ENCODE results near the gene SEPTIN1. TPM values are rescaled to one million over a fixed set of nuclear protein-coding genes. Genes with fewer than 3 reads are reported as not detected.
"Not testable (repeated sequence)": the region's sequence is repeated elsewhere in the genome, so short reads cannot be mapped to it uniquely, and the experiment has no call there.

The SEPTIN1 gene
- total RNA-seq, 1 experiment from 2014 or later = not detected

DNA sequence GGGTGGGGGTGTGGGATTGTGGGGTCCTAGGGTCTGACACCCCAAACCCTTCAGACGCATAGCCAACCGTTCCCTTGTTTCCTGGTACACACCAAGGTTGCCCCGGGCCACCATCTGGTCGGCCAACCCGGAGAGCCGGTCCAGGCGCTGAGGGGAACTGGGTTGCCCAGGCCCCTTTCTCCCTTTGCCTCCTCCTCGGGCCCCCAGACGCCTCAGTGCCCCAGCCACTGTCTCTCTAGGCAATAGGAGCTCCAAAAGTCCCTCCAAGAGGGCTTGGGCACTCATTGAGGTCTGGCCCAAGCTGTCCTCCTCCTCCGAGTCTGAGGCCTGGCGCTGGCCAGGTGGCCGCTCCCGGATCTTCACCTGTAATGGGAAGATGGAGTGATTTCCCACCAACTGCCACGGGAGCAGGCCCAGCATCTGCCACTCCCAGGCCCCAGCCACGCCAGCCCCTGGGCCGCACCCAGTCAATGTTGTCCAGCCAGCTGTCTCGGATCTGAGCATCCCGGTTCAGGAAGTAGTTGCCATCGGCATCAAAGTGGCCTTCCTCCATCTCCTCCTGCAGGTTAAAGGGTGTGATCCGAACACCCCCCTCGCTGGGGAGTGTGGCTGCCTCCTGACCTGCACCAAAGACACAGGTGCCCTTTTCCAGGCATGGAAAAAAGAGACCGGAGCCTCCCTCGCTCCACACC, 28.8 kb downstream of the SEPTIN1 start:
- Histone ChIP-seq H3K27me3 (replicated peaks) (no peaks in the 10 kb centered on the region), H3K4me3 (peak overlapping the region; percentile 88), H3K27ac (no peak overlapping the region), H3K9me3 (replicated peaks) (no peaks in the 10 kb centered on the region), H3K36me3 (peaks cover 74% of the 10 kb centered on the region), H3K4me1 (replicated peaks) (peaks cover 36% of the 10 kb centered on the region)
- DNase-seq (ENCODE audit: low read depth in 1 of 2, low spot score in 2 of 2) = no peak

DNA sequence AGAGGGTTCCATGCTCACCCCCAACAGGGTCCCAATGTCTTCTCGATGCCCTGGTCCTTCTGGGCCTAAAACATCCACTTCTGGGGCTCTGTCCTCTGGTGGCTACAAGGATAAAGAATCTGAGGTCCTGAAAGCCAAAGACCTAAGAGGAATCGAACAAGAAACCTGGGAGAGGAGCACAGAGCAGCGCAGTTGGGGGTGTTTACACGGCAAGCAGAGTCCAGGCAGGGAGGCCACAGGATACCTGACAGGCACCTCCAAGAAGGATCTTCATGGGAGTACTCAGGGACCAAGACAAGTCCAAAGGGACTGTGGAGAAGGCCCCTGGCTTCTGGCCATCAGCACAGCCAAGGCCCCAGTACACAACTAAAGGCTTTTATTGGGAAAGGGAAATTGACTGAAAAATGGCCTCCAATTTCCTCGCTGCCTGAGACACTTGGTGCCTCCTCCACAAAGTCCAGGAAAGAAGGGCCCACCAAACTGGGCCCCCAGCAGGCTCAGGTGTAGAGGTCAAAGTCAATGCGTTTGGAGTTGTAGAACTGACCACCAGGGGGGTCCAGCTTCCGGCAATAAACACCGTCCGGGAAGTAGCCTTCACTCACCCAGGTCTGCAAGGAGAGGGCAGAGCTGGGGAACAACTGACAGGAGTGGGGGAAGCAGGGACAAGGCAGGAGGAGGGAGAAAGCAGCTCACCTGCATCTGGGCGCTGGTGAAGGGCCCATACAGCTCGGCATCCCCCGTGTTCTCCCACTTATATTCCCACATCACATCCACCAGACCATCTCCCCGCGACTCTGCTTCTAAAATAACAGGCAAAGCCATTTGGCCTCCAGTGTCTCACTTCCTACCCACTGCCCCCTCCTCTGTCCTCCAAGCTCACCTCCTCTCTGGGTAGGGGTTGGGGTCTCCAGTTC, 29.6 kb downstream of the SEPTIN1 start:
- Histone ChIP-seq H3K27ac (no peak overlapping the region), H3K36me3 (peaks cover 66% of the 10 kb centered on the region), H3K27me3 (replicated peaks) (no peaks in the 10 kb centered on the region), H3K9me3 (replicated peaks) (no peaks in the 10 kb centered on the region), H3K4me1 (replicated peaks) (peaks cover 36% of the 10 kb centered on the region), H3K4me3 (no peak overlapping the region)
- no peak for DNase-seq (ENCODE audit: low read depth in 1 of 2, low spot score in 2 of 2)

DNA sequence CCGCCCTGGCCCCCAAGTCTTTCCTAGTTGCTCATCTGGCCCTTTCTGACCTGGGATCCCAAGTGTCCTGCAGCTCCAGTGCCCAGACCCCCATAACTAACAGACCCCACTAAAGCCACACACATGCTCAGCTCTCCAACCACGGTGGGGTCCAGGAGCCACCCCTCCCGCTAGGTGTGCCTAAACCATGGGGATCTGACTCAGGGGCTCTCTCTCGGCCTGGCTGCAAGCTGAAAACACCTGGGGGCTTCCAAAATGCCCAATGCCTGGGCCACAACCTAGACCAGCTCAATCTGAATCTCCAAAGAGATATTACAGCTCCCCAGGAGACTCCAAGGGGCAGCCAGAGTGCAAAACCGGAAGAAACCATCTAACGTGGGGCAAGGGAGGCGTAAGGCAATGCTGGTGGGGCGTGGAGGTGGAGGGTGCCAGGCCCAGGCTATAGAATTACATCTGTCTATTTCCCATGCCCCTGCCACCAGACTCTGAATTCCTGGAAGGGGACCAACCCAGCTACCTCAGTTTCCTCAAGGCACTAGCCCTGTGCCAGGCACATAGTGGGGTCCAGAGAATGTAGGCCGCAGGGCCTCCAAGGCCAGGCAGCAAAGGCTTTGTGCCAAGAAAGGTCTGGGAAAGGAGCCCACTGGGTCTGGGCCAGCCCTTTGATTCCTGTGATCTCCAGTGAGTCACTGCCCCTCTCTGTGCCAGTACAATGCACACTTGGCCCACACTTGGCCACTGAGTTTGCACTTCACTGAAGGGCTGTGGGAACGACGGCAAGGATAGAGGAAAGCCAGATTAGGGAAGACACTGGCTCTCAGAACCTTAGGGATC, 30.6 kb downstream of the SEPTIN1 start:
- Histone ChIP-seq H3K27ac (no peak overlapping the region), H3K4me1 (replicated peaks) (peaks cover 35% of the 10 kb centered on the region), H3K4me3 (no peak overlapping the region), H3K9me3 (replicated peaks) (no peaks in the 10 kb centered on the region), H3K36me3 (peaks cover 56% of the 10 kb centered on the region), H3K27me3 (replicated peaks) (no peaks in the 10 kb centered on the region)
- DNase-seq (ENCODE audit: low read depth in 1 of 2, low spot score in 2 of 2) = peak; percentile 32 to 67

DNA sequence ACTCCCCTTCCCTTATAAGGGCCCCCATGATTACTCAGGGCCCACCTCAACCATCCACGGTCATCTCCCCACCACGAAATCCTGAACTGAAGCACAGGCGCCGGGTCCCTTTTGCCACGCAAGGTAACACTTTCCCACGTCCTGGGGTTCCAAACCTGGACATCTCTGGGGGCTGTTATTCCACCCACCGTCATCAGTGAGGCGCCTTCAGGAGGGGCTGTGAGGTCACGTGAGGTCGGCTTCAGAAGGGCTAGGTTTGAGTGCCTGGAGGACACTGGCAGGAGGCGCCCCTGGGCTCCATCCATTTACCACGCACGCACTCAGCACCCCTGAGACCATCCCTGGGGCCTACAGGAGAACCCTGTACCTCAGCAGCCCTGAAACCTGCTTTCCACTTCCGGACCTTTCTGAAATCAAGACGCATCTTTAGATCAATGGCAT, 31.3 kb downstream of the SEPTIN1 start:
- no peak overlapping the region for H3K27ac ChIP-seq

DNA sequence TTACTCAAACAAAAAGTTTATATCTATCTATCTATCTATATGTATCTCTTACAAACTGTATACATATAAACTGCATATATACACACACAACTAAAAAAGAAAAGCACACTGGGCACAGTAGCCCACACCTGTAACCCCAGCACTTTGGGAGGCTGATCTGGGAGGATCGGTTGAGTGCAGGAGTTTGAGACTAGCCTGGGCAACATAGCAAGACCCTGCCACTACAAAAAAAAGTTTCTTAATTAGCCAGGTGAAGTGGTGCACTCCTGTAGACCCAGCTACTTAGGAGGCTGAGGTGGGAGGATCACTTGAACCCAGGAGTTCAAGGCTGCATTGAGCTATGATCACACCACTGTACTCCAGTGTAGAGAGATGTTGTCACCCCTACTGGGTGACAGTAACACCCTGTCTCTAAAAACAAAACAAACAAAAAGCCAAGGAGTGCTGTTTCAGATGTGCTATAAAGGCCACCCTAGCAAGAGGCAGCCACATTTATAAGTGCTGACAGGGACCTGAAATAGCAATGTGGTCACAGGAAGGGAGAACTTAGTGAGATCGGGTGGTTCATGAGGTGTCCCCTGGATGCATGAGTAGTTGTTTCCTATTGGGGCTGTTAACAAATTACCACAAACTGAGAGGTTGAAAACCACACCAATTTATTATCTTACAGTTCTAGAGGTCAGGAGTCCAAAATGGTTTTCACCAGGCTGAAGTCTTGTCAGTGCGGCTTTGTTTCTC, 32.1 kb downstream of the SEPTIN1 start:
- Histone ChIP-seq H3K27ac (no peak overlapping the region), H3K36me3 (peaks cover 48% of the 10 kb centered on the region), H3K4me3 (no peak overlapping the region), H3K9me3 (replicated peaks) (no peaks in the 10 kb centered on the region), H3K4me1 (replicated peaks) (peaks cover 20% of the 10 kb centered on the region), H3K27me3 (replicated peaks) (no peaks in the 10 kb centered on the region)
- no peak for DNase-seq (ENCODE audit: low read depth in 1 of 2, low spot score in 2 of 2)

More for the DNA sequence above, 31.3 kb downstream of the SEPTIN1 start:
- DNase-seq (ENCODE audit: low read depth in 1 of 2, low spot score in 2 of 2) = no peak
- H3K27me3 ChIP-seq (replicated peaks) = no peaks in the 10 kb centered on the region
- no peak overlapping the region for H3K4me3 ChIP-seq
- H3K9me3 ChIP-seq (replicated peaks) = no peaks in the 10 kb centered on the region
- peaks cover 27% of the 10 kb centered on the region for H3K4me1 ChIP-seq (replicated peaks)
- peaks cover 50% of the 10 kb centered on the region for H3K36me3 ChIP-seq

- Histone ChIP-seq H3K36me3 (peaks cover 43% of the 10 kb centered on the region), H3K4me1 (replicated peaks) (peaks cover 18% of the 10 kb centered on the region), H3K27ac (no peak overlapping the region), H3K4me3 (no peak overlapping the region), H3K9me3 (replicated peaks) (no peaks in the 10 kb centered on the region), H3K27me3 (replicated peaks) (no peaks in the 10 kb centered on the region)
- DNase-seq (ENCODE audit: low read depth in 1 of 2, low spot score in 2 of 2) = no peak
Observed at GRCh38 chr16:30349675-30350074, 32.7 kb downstream of the SEPTIN1 start.

DNA sequence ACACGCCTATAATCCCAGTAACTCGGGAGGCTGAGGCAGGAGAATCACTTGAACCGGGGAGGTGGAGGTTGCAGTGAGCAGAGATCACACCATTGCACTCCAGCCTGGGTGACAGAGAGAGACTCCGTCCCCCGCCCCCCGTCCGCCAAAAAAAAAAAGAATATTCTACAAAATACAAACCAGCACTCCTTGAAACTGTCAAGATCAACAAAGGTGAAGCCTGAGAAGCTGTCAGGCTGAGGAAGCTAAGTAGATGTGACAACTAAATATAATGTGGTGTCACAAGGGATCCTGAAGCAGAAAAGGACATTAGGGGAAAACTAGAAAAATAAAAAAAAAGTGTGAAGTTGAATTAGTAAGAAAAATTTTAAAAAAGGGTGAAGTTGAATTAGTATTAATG, 33.4 kb downstream of the SEPTIN1 start:
- Histone ChIP-seq H3K4me3 (no peak overlapping the region), H3K27me3 (replicated peaks) (no peaks in the 10 kb centered on the region), H3K9me3 (replicated peaks) (no peaks in the 10 kb centered on the region), H3K36me3 (peaks cover 38% of the 10 kb centered on the region), H3K4me1 (replicated peaks) (peaks cover 11% of the 10 kb centered on the region), H3K27ac (no peak overlapping the region)
- no peak for DNase-seq (ENCODE audit: low read depth in 1 of 2, low spot score in 2 of 2)

GRCh38 chr16:30348113-30348512, 34.2 kb downstream of the SEPTIN1 start:
- H3K27ac ChIP-seq = no peak overlapping the region
- peaks cover 7% of the 10 kb centered on the region; the same call in 1 of the 2 replicates for H3K4me1 ChIP-seq (replicated peaks)
- DNase-seq (ENCODE audit: low read depth in 1 of 2, low spot score in 2 of 2) = no peak
- H3K27me3 ChIP-seq (replicated peaks) = no peaks in the 10 kb centered on the region
- H3K9me3 ChIP-seq (replicated peaks) = no peaks in the 10 kb centered on the region
- no peak overlapping the region for H3K4me3 ChIP-seq
- peaks cover 30% of the 10 kb centered on the region for H3K36me3 ChIP-seq

- peak in 1 of 2 experiments; percentile 20 for DNase-seq (ENCODE audit: low read depth in 1 of 2, low spot score in 2 of 2)
- peaks cover 12% of the 10 kb centered on the region for H3K36me3 ChIP-seq
- H3K4me3 ChIP-seq = no peak overlapping the region
- H3K27ac ChIP-seq = no peak overlapping the region
- H3K27me3 ChIP-seq (replicated peaks) = no peaks in the 10 kb centered on the region
- no peaks in the 10 kb centered on the region for H3K9me3 ChIP-seq (replicated peaks)
- H3K4me1 ChIP-seq (replicated peaks) = no peaks in the 10 kb centered on the region
Observed at GRCh38 chr16:30346286-30346685, 36.1 kb downstream of the SEPTIN1 start.

- H3K36me3 ChIP-seq; H3K4me1 ChIP-seq (replicated peaks); H3K9me3 ChIP-seq (replicated peaks); H3K4me3 ChIP-seq; DNase-seq (ENCODE audit: low read depth in 1 of 2, low spot score in 2 of 2); H3K27me3 ChIP-seq (replicated peaks); H3K27ac ChIP-seq: not testable (repeated sequence)
Observed at GRCh38 chr16:30343491-30343820, 38.9 kb downstream of the SEPTIN1 start.

- no peaks in the 10 kb centered on the region for H3K9me3 ChIP-seq (replicated peaks)
- no peak for DNase-seq (ENCODE audit: low read depth in 1 of 2, low spot score in 2 of 2)
- no peaks in the 10 kb centered on the region for H3K4me1 ChIP-seq (replicated peaks)
- H3K27me3 ChIP-seq (replicated peaks) = no peaks in the 10 kb centered on the region
- no peak overlapping the region for H3K4me3 ChIP-seq
- H3K36me3 ChIP-seq = no peaks in the 10 kb centered on the region
- H3K27ac ChIP-seq = no peak overlapping the region
Observed at GRCh38 chr16:30342751-30343490, 39.4 kb downstream of the SEPTIN1 start.

DNA sequence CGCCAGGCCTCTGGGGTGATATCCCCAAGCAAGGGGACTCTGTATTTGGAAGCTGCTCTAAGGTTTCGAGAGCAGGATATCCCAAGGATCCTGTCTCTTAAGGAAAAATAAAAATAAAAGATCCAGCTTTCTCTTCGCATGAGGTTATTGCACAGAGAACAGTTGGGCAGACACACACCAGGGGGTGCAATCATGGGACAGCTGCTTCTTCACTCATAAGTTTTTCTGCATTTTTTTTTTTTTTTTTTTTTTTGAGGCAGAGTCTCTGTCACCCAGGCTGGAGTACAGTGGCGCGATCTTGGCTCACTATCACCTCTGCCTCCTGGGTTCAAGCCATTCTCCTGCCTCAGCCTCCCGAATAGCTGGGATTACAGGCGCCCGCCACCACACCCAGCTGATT, 40.4 kb downstream of the SEPTIN1 start:
- H3K4me3 ChIP-seq; H3K4me1 ChIP-seq (replicated peaks); H3K27ac ChIP-seq; H3K36me3 ChIP-seq; H3K27me3 ChIP-seq (replicated peaks); DNase-seq (ENCODE audit: low read depth in 1 of 2, low spot score in 2 of 2); H3K9me3 ChIP-seq (replicated peaks): not testable (repeated sequence)

Measured in SJSA1 (cell line).